ENCODE measurements around the gene FAM216A. TPM values are rescaled to one million over a fixed set of nuclear protein-coding genes. Genes with fewer than 3 reads are reported as not detected.

FAM216A gene
- polyA plus RNA-seq, 1 donor (not counting 4 experiments of a cell fraction or from before 2014, with no cell fraction given) = 15.3 TPM

GRCh38 chr12:110475426-110475825 is 6.8 kb downstream of the FAM216A start:
- dilution Hi-C loops (cut with MboI; ENCODE audit: extremely low pct_ligation_motif_present, low sequenced_read_pairs) = no loop called here
- Histone ChIP-seq H3K36me3 (ENCODE audit: control insufficient read depth in 2 of 2, extremely low read depth in 1 of 2, insufficient read depth in 2 of 2, low read length in 2 of 2) (peaks cover 0 to under 1% of the 10 kb centered on the region in 2 experiments), H3K4me1 (ENCODE audit: control insufficient read depth, extremely low read depth, insufficient read depth, low read length) (no peaks in the 10 kb centered on the region), H3K9me3 (ENCODE audit: control insufficient read depth, low read depth, low read length) (no peaks in the 10 kb centered on the region), H4K20me1 (ENCODE audit: control insufficient read depth, extremely low read depth, insufficient read depth, low read length) (no peaks in the 10 kb centered on the region), H3K4me2 (ENCODE audit: control insufficient read depth, extremely low read depth, insufficient read depth, low read depth, low read length) (no peak overlapping the region), H2AFZ (ENCODE audit: control insufficient read depth, low read length) (no peak overlapping the region), H3K9me1 (ENCODE audit: control insufficient read depth, extremely low read depth, insufficient read depth, low read length) (no peaks in the 10 kb centered on the region), H3K4me3 (ENCODE audit: control insufficient read depth in 2 of 3, extremely low read depth in 1 of 3, insufficient read depth in 2 of 3, low read depth in 1 of 3, low read length in 3 of 3) (no peak overlapping the region), H3K27me3 (ENCODE audit: control insufficient read depth, extremely low read depth, insufficient read depth, low read length) (no peaks in the 10 kb centered on the region), H3K79me2 (ENCODE audit: control insufficient read depth, insufficient read depth, low read length) (no peaks in the 10 kb centered on the region), H3K27ac (ENCODE audit: control insufficient read depth, insufficient read depth, low read length) (no peak overlapping the region), H3K9ac (ENCODE audit: control insufficient read depth, extremely low read depth, insufficient read depth, low read length) (no peak overlapping the region)
- no peak for FAIRE-seq
- DNase-seq (ENCODE audit: low read depth, low spot score) = no peak
- TF ChIP-seq CTCF (optimal IDR thresholded peaks at IDR 0.05 in 1 of 3, IDR thresholded peaks at IDR 0.05 in 1 of 3, conservative IDR thresholded peaks at IDR 0.05 in 1 of 3; ENCODE audit: extremely low read depth in 1 of 3, insufficient read depth in 2 of 3, low read length in 3 of 3) (no peak), EZH2 (IDR thresholded peaks at IDR 0.05; ENCODE audit: low read length) (no peak)

- no peaks in the 10 kb centered on the region for H4K20me1 ChIP-seq (ENCODE audit: control insufficient read depth, extremely low read depth, insufficient read depth, low read length)
- no peak overlapping the region for H3K4me3 ChIP-seq (ENCODE audit: control insufficient read depth in 2 of 3, extremely low read depth in 1 of 3, insufficient read depth in 2 of 3, low read depth in 1 of 3, low read length in 3 of 3)
- DNase-seq (ENCODE audit: low read depth, low spot score) (no peak), FAIRE-seq (no peak)
- TF ChIP-seq EZH2 (IDR thresholded peaks at IDR 0.05; ENCODE audit: low read length) (no peak), CTCF (optimal IDR thresholded peaks at IDR 0.05 in 1 of 3, IDR thresholded peaks at IDR 0.05 in 1 of 3, conservative IDR thresholded peaks at IDR 0.05 in 1 of 3; ENCODE audit: extremely low read depth in 1 of 3, insufficient read depth in 2 of 3, low read length in 3 of 3) (no peak)
- no peaks in the 10 kb centered on the region for H3K9me3 ChIP-seq (ENCODE audit: control insufficient read depth, low read depth, low read length)
- peak overlapping the region; percentile 9 for H3K4me2 ChIP-seq (ENCODE audit: control insufficient read depth, extremely low read depth, insufficient read depth, low read depth, low read length)
- no peak overlapping the region for H3K27ac ChIP-seq (ENCODE audit: control insufficient read depth, insufficient read depth, low read length)
- H3K9ac ChIP-seq (ENCODE audit: control insufficient read depth, extremely low read depth, insufficient read depth, low read length) = no peak overlapping the region
- H3K79me2 ChIP-seq (ENCODE audit: control insufficient read depth, insufficient read depth, low read length) = peaks cover 52% of the 10 kb centered on the region
- H3K27me3 ChIP-seq (ENCODE audit: control insufficient read depth, extremely low read depth, insufficient read depth, low read length) = no peaks in the 10 kb centered on the region
- H3K4me1 ChIP-seq (ENCODE audit: control insufficient read depth, extremely low read depth, insufficient read depth, low read length) = peaks cover 20% of the 10 kb centered on the region
- dilution Hi-C loops (cut with MboI; ENCODE audit: extremely low pct_ligation_motif_present, low sequenced_read_pairs) = no loop called here
- H3K36me3 ChIP-seq (ENCODE audit: control insufficient read depth in 2 of 2, extremely low read depth in 1 of 2, insufficient read depth in 2 of 2, low read length in 2 of 2) = peaks cover 3 to 9% of the 10 kb centered on the region in 2 experiments
- no peaks in the 10 kb centered on the region for H3K9me1 ChIP-seq (ENCODE audit: control insufficient read depth, extremely low read depth, insufficient read depth, low read length)
- no peak overlapping the region for H2AFZ ChIP-seq (ENCODE audit: control insufficient read depth, low read length)
These were observed 30.5 kb downstream of the FAM216A start for GRCh38 chr12:110498984-110499706.

Measured in keratinocyte (primary cell).